WTC11 (cell line): ENCODE data around the gene SLC24A4. TPM values are rescaled to one million over a fixed set of nuclear protein-coding genes. Genes with fewer than 3 reads are reported as not detected.

Experiments used
- ATAC-seq: fragments of 200-7000 bp; cut with Tn5 transposase; 2 replicates; pipeline ENCODE4 v1.10.0; 2021; ENCODE audit warnings: mild to moderate bottlenecking, moderate library complexity
- CTCF ChIA-PET: fragments of 300-600 bp; sonication (Branson Sonifier 250); formaldehyde crosslinking; loops from one replicate; lab custom pipeline; 2021; ENCODE audit warnings: antibody characterized with exemption; lab: Charles Lee
- POLR2A ChIA-PET: fragments of 350-600 bp; sonication (Branson Sonifier 250); formaldehyde crosslinking; loops from one replicate; lab custom pipeline; 2021; ENCODE audit warnings: antibody characterized with exemption; lab: Charles Lee
- DNase-seq: peaks from one replicate; pipeline ENCODE4 v3.0.0; 2021; ENCODE audit warnings: low spot score
- H3K27ac Mint-ChIP-seq: 2 replicates; pipeline ENCODE4 v1.8.0; 2021; ENCODE audit warnings: mixed read lengths
- H3K27me3 Mint-ChIP-seq: 2 replicates; pipeline ENCODE4 v1.8.0; 2021; ENCODE audit warnings: low read depth, mild to moderate bottlenecking, moderate library complexity, mixed read lengths
- H3K36me3 Mint-ChIP-seq: 2 replicates; pipeline ENCODE4 v1.8.0; 2021; ENCODE audit warnings: mixed read lengths
- H3K4me1 Mint-ChIP-seq: 2 replicates; pipeline ENCODE4 v1.8.0; 2022; ENCODE audit warnings: mixed read lengths
- H3K4me3 Mint-ChIP-seq: 2 replicates; pipeline ENCODE4 v1.8.0; 2021; ENCODE audit warnings: mild to moderate bottlenecking, moderate library complexity, mixed read lengths
- H3K9me3 Mint-ChIP-seq: 2 replicates; pipeline ENCODE4 v1.8.0; 2021; ENCODE audit warnings: mixed read lengths
- ATF1 ChIP-seq: sonication (generic); formaldehyde crosslinking; IDR thresholded peaks from 2 replicates; pipeline ENCODE4 v1.8.1; 2023; ENCODE audit warnings: mild to moderate bottlenecking, moderate library complexity, missing genetic modification reagents
- ATF6 ChIP-seq: sonication (generic); formaldehyde crosslinking; IDR thresholded peaks from 2 replicates; pipeline ENCODE4 v1.8.1; 2023; ENCODE audit warnings: mild to moderate bottlenecking, missing genetic modification reagents
- E2F1 ChIP-seq: sonication (generic); formaldehyde crosslinking; IDR thresholded peaks from 2 replicates; pipeline ENCODE4 v1.8.0; 2022; ENCODE audit warnings: mild to moderate bottlenecking, missing genetic modification reagents
- GRHL2 ChIP-seq: fragments of 250-450 bp; sonication (Bioruptor Pico); IDR thresholded peaks from 2 replicates; pipeline ENCODE4 v1.8.0; 2022; ENCODE audit warnings: mild to moderate bottlenecking, moderate library complexity; ENCODE audit not compliant: insufficient replicate concordance, severe bottlenecking
- GTF2I ChIP-seq: fragments of 250-450 bp; sonication (Bioruptor Pico); conservative IDR thresholded peaks from 2 replicates; pipeline ENCODE4 v1.4.0; 2021; ENCODE audit warnings: mild to moderate bottlenecking
- JUN ChIP-seq: sonication (generic); formaldehyde crosslinking; IDR thresholded peaks from 2 replicates; pipeline ENCODE4 v1.8.0; 2023; ENCODE audit warnings: mild to moderate bottlenecking, missing genetic modification reagents
- MYBL2 ChIP-seq: sonication (generic); formaldehyde crosslinking; IDR thresholded peaks from 2 replicates; pipeline ENCODE4 v1.8.1; 2023; ENCODE audit warnings: mild to moderate bottlenecking, moderate library complexity, missing genetic modification reagents
- NR1H2 ChIP-seq: sonication (generic); formaldehyde crosslinking; IDR thresholded peaks from 2 replicates; pipeline ENCODE4 v1.9.0; 2021; ENCODE audit warnings: mild to moderate bottlenecking, moderate library complexity, missing genetic modification reagents
- OVOL2 ChIP-seq: fragments of 250-450 bp; sonication (Bioruptor Pico); IDR thresholded peaks from 2 replicates; pipeline ENCODE4 v1.9.0; 2021; ENCODE audit warnings: mild to moderate bottlenecking, borderline replicate concordance
- SP1 ChIP-seq: sonication (generic); formaldehyde crosslinking; conservative IDR thresholded peaks from 2 replicates; pipeline ENCODE4 v1.8.1; 2022; ENCODE audit warnings: missing genetic modification reagents
- TP53 ChIP-seq: sonication (generic); formaldehyde crosslinking; IDR thresholded peaks from 2 replicates; pipeline ENCODE4 v1.8.1; 2023; ENCODE audit warnings: mild to moderate bottlenecking, missing genetic modification reagents
- ZBTB21 ChIP-seq: sonication (generic); formaldehyde crosslinking; IDR thresholded peaks from 2 replicates; pipeline ENCODE4 v1.8.1; 2023; ENCODE audit warnings: mild to moderate bottlenecking, missing genetic modification reagents, borderline replicate concordance
- ZNF416 ChIP-seq: fragments of 250-450 bp; sonication (Bioruptor Pico); IDR thresholded peaks from 2 replicates; pipeline ENCODE4 v1.9.0; 2021; ENCODE audit warnings: mild to moderate bottlenecking, inconsistent platforms
- ZNF532 ChIP-seq: fragments of 250-450 bp; sonication (Bioruptor Pico); IDR thresholded peaks from 2 replicates; pipeline ENCODE4 v1.9.0; 2021; ENCODE audit warnings: mild to moderate bottlenecking, borderline replicate concordance
- total RNA-seq: library from RNA; stranded (reverse); gene quantifications from 3 replicates; pipeline ENCODE4 v1.2.3, GENCODE V29; 2021
- TF ChIP-seq, protein P1 (sequence below): sonication (generic); formaldehyde crosslinking; IDR thresholded peaks from 2 replicates; pipeline ENCODE4 v1.8.1; 2022; ENCODE audit warnings: mild to moderate bottlenecking, missing genetic modification reagents, moderate library complexity, borderline replicate concordance
- TF ChIP-seq, protein P2 (sequence below): sonication (generic); formaldehyde crosslinking; IDR thresholded peaks from 2 replicates; pipeline ENCODE4 v1.8.1; 2023; ENCODE audit warnings: mild to moderate bottlenecking, moderate library complexity, missing genetic modification reagents
- TF ChIP-seq, protein P3 (sequence below): sonication (generic); formaldehyde crosslinking; IDR thresholded peaks from 2 replicates; pipeline ENCODE4 v1.8.0; 2022; ENCODE audit warnings: mild to moderate bottlenecking, missing genetic modification reagents
- TF ChIP-seq, protein P4 (sequence below): sonication (generic); formaldehyde crosslinking; IDR thresholded peaks from 2 replicates; pipeline ENCODE4 v1.8.1; 2022; ENCODE audit warnings: mild to moderate bottlenecking, moderate library complexity, missing genetic modification reagents

The SLC24A4 gene
- total RNA-seq, 1 experiment from 2014 or later: 0.90 TPM

DNA sequence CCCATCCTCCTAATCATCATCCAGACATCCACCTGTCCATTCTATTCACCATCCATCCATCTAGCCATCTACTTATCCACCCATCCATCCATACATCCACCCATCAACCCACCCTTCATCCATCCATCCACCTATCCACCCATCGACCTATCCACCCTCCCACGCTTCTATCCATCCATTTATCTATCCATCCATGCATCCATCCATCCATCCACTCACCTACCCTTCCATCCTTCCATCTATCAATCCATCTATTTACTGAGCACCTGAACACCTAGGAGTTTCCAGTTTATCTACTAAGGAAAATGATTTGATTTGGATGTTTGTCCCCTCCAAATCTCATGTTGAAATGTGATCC, 198.1 kb downstream of the SLC24A4 start:
- ATAC-seq (no peak), DNase-seq (no peak)
- peaks cover 7% of the 10 kb centered on the region for H3K27me3 Mint-ChIP-seq
- H3K9me3 Mint-ChIP-seq: no peaks in the 10 kb centered on the region
- H3K27ac Mint-ChIP-seq: no peak overlapping the region
- no peak overlapping the region for H3K4me3 Mint-ChIP-seq
- CTCF ChIA-PET: no interaction called here
- POLR2A ChIA-PET: no interaction called here
- peaks cover 4% of the 10 kb centered on the region; the same call in 1 of the 2 replicates for H3K4me1 Mint-ChIP-seq
- TF ChIP-seq TP53 (CRISPR knock-in tag): no peak
- no peak for TF ChIP-seq OVOL2 (CRISPR knock-in tag)
- no peak for TF ChIP-seq ZNF416 (CRISPR knock-in tag)
- TF ChIP-seq, protein P1, sequence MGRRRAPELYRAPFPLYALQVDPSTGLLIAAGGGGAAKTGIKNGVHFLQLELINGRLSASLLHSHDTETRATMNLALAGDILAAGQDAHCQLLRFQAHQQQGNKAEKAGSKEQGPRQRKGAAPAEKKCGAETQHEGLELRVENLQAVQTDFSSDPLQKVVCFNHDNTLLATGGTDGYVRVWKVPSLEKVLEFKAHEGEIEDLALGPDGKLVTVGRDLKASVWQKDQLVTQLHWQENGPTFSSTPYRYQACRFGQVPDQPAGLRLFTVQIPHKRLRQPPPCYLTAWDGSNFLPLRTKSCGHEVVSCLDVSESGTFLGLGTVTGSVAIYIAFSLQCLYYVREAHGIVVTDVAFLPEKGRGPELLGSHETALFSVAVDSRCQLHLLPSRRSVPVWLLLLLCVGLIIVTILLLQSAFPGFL (CRISPR knock-in tag): no peak
- no peak for TF ChIP-seq E2F1
- TF ChIP-seq ATF1 (CRISPR knock-in tag): no peak
- no peak for TF ChIP-seq GTF2I (CRISPR knock-in tag)
- TF ChIP-seq NR1H2: no peak
- TF ChIP-seq ZBTB21 (CRISPR knock-in tag): no peak
- TF ChIP-seq ATF6: no peak
- TF ChIP-seq ZNF532 (CRISPR knock-in tag): no peak
- no peak for TF ChIP-seq MYBL2
- TF ChIP-seq, protein P2, sequence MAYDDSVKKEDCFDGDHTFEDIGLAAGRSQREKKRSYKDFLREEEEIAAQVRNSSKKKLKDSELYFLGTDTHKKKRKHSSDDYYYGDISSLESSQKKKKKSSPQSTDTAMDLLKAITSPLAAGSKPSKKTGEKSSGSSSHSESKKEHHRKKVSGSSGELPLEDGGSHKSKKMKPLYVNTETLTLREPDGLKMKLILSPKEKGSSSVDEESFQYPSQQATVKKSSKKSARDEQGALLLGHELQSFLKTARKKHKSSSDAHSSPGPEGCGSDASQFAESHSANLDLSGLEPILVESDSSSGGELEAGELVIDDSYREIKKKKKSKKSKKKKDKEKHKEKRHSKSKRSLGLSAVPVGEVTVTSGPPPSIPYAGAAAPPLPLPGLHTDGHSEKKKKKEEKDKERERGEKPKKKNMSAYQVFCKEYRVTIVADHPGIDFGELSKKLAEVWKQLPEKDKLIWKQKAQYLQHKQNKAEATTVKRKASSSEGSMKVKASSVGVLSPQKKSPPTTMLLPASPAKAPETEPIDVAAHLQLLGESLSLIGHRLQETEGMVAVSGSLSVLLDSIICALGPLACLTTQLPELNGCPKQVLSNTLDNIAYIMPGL (CRISPR knock-in tag): no peak
- no peak for TF ChIP-seq GRHL2 (CRISPR knock-in tag)
- TF ChIP-seq SP1: no peak
- TF ChIP-seq, protein P3, sequence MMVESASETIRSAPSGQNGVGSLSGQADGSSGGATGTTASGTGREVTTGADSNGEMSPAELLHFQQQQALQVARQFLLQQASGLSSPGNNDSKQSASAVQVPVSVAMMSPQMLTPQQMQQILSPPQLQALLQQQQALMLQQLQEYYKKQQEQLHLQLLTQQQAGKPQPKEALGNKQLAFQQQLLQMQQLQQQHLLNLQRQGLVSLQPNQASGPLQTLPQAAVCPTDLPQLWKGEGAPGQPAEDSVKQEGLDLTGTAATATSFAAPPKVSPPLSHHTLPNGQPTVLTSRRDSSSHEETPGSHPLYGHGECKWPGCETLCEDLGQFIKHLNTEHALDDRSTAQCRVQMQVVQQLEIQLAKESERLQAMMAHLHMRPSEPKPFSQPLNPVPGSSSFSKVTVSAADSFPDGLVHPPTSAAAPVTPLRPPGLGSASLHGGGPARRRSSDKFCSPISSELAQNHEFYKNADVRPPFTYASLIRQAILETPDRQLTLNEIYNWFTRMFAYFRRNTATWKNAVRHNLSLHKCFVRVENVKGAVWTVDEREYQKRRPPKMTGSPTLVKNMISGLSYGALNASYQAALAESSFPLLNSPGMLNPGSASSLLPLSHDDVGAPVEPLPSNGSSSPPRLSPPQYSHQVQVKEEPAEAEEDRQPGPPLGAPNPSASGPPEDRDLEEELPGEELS (CRISPR knock-in tag): no peak
- no peak for TF ChIP-seq JUN (CRISPR knock-in tag)
- TF ChIP-seq, protein P4, sequence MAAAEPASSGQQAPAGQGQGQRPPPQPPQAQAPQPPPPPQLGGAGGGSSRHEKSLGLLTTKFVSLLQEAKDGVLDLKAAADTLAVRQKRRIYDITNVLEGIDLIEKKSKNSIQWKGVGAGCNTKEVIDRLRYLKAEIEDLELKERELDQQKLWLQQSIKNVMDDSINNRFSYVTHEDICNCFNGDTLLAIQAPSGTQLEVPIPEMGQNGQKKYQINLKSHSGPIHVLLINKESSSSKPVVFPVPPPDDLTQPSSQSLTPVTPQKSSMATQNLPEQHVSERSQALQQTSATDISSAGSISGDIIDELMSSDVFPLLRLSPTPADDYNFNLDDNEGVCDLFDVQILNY (CRISPR knock-in tag): no peak
- no peaks in the 10 kb centered on the region for H3K36me3 Mint-ChIP-seq
